HG03097 (cell line): Measurements from ENCODE around the gene ZNF442.
A peak's percentile ranks its signal among the peaks of the same experiment; 100 is the strongest.
"Not testable (repeated sequence)": the region's sequence is repeated elsewhere in the genome, so short reads cannot be mapped to it uniquely, and the experiment has no call there.

Source experiments
- ATAC-seq: cut with Tn5 transposase; IDR thresholded peaks from one replicate; pipeline ENCODE4 v1.9.1; 2021; ENCODE audit not compliant: unreplicated experiment, low FRiP score

The ZNF442 gene

DNA sequence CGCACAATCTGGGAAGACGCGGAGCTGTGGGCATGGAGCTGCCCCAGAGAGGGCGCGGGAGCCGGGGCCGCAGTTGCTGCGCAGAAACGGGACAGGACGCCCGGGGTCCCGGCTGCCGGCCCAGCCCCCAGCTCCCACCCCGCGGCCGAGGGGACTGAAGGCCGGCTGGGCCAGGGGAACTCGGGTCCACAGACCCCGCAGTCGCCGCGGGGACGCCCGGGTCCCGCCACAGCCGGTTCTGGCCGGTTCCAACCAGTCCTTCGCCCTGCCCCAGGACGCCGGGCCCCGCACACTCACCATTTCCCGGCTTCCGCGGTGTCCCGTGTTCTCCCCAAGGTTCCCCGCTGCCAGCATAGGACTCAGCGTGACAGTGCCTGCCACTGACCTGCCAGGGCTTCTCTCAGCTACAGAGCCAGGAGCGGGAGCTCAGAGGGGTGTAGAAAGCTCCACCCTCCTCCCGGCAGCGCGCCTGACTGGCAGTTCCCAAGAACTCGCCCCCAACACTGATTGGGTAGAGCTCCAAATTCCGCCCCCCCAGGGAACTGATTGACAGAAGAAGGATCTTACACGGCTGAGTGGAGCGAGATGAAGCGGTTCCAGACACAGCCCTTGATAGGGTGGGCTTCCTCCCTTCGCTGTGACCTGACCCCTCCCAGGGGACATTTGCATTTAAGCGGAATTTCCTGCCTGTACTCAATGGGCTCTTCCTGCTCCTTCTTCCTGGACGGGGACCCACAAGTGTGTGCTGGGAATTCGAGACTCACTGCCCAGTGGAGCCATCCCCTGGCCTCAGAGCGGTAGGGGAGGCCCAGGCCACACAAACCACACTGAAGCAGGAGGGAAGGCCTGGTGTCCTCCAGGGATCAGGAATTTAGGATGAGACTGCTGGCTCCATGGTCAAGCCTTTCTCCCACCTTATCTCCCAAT, at the start of gene ZNF442:
ZNF442 (minus strand) TSS at position 448 of the 927 bp plus-strand sequence. CDS start 2,052 bp downstream, outside the sequence.
- peak; percentile 86 for ATAC-seq

DNA sequence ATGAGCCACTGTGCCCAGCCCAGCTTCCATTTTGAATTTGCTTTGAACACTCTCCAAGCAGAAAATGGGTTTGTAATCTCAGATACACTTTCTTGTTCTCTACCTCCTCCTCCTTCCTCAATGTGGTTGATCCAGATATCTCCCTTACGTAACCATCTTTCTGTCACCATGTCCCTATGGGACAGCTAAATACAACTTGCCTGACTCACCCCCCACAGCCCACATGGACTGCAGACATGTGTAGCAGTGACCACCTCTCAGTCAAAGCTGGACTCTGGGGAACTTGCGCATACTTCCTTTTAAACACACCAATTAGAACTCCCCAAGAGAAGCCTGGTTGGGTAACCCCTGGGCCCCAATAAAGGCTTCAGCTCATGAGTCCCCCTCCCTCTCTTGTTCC, 46.4 kb upstream of the ZNF442 start:
- no peak for ATAC-seq

DNA sequence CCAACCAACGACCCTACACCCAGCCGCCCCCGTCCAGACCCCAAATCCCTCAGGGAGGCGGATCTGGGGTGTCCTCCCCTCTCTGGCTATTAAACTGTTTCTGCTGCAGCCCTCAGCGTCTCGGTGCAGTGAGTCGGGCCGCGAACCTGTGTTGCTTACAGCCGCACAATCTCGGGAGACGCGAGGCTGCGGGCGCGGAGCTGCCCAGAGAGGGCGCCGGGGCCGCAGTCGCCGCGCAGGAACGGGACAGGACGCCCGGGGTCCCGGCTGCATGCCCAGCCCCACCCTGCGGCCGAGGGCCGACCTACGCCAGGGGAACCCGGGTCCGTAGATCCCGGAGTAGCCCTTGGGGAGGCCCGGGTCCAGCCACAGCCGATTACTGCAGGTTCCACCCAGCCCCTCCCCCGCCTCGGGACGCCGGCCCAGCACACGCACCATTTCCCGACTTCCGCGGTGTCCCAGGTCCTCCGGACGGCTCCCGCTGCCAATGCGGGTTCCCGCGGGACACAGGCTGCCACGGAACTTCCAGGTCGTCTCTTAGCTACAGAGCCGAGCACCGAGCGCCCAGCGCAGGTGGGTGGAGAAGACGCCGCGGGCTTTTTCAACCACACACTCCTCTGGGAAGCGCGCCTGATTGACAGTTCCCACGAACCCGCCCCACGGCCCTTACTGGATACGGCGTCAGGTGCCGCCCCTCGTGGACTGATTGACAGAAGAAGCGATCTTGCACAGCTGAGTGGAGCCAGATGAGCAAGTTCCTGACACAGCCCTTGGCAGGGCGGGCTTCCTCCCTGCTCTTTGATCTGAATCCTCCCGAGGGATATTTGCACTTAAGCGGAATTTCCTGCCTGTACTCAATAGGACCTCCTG, 35.4 kb upstream of the ZNF442 start, which contains the start of gene ZNF799:
ZNF799 (minus strand) TSS at position 639 of the 870 bp plus-strand sequence; CDS start at position 438, 201 bp downstream.
- peak; percentile 82 for ATAC-seq

DNA sequence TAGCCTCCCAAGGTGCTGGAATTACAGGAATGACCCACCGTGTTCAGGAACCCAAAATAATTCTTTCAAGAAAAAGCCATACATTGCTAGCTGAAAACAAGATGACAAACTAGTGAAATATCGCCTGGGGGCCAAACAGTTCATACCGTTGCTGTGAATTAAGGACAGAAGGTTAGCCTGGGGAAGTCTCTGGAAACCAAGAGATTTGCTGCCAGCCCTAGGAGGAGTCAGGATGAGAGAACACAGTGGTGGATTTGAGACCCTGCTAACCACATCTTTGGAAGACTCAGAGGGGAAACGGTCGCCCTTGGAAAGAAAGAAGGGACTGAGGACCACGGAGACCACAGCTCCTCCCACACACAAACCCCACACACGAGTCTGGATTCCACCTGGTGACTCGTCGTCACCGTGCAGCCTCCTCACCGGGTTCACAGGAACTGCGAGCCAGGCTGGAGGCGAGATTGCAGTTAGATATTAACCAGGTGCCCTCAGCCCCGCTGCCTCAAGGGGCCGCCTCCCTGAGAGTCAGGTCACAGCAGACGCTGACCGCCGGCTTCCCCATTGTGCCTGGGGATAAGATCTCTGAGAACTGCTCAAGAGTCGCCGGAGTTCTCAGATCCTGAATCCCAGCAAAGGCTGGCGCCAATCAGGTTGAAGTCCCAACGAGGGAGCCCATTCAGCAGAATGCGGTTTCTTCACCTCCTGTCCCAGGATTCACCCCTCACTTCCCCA, 34.6 kb upstream of the ZNF442 start:
- ATAC-seq = peak; percentile 41

DNA sequence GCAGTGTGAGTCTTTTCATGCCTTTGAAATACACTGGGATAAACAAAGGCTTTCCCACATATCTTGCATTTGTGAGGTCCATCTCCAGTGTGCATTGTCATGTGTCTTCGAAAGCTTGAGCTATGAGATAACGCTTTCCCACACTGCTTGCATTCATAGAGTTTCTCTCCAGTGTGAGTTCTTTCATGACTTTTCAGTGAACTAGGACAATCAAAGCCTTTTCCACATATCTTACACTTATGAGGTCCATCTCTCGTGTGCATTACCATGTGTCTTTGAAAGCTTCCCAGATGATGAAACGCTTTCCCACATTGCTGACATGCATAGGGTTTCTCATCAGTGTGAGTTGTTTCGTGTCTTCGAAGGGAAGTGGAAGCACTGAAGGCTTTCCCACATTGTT, 25.7 kb upstream of the ZNF442 start:
- not testable (repeated sequence) for ATAC-seq

DNA sequence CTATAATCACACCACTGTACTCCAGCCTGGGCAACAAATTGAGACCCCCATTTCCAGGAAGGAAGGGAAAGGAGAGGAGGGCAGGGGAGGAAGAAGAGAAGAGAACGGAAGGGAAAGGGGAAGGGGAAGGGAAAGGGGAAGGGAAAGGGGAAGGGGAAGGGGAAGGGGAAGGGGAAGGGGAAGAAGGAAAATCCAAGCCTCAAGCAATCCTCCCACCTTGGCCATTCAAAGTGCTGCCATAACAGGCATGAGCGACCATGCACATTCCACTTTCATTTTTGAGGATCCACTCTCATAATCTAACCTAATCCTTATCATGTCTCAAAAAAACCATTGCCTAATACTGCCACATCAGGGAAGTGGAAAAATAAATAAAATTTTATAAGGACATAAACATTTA, 20.9 kb upstream of the ZNF442 start:
- not testable (repeated sequence) for ATAC-seq

DNA sequence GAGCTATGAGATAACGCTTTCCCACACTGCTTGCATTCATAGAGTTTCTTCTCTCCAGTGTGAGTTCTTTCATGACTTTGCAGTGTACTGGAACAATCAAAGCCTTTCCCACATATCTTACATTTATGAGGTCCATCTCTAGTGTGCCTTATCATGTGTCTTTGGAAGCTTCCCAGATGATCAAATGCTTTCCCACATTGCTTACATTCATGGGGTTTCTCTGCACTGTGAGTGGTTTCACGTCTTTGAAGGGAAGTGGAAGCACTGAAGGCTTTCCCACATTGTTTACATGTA, 14.9 kb upstream of the ZNF442 start:
- no peak for ATAC-seq

DNA sequence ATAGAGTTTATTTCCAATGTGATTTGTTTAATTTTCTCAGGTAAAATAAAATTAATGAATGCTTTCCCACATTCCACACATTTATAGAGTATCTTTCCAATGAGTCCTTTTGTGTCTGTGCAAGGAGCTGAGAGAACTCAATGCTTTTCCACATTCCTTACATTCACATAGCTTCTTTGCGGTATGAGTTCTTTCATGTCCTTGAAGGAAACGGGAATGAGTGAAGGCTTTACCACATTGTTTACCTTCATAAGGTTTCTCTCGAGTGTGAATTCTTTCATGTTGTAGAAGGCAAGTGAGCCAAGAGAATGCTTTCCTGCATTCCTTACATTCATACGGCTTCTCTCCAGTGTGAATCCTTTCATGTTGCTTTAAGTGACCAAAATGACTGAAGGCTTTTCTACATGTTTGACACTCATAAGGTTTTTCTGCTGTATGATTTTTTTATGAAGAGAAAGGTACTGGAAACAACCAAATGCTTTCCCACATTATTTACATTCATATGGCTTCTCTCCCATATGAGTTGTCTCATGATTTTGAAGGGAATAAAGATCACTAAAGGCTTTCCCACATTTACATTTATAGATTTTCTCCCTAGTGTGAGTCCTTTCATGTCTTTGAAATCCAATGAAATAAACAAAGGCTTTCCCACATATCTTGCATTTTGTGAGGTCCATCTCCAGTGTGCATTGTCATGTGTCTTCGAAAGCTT, 14.4 kb upstream of the ZNF442 start:
- ATAC-seq = no peak

DNA sequence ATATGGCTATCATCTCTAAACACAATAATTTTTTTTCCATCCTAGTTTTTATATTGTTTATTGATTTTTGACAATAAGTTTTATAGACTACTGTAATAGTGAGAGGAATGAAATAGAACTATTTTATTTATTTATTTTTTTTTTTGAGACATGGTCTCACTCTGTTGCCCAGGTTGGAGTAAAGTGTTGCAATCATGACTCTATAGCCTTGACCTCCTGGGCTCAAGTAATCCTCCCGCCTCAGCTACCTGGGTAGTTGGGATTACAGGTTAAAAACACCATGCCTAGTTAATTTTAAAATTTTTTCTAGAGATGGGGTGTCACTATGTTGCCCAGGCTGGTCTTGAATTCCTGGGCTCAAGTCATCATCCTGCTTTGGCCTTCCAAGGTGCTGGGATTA, 8.5 kb upstream of the ZNF442 start:
- no peak for ATAC-seq

DNA sequence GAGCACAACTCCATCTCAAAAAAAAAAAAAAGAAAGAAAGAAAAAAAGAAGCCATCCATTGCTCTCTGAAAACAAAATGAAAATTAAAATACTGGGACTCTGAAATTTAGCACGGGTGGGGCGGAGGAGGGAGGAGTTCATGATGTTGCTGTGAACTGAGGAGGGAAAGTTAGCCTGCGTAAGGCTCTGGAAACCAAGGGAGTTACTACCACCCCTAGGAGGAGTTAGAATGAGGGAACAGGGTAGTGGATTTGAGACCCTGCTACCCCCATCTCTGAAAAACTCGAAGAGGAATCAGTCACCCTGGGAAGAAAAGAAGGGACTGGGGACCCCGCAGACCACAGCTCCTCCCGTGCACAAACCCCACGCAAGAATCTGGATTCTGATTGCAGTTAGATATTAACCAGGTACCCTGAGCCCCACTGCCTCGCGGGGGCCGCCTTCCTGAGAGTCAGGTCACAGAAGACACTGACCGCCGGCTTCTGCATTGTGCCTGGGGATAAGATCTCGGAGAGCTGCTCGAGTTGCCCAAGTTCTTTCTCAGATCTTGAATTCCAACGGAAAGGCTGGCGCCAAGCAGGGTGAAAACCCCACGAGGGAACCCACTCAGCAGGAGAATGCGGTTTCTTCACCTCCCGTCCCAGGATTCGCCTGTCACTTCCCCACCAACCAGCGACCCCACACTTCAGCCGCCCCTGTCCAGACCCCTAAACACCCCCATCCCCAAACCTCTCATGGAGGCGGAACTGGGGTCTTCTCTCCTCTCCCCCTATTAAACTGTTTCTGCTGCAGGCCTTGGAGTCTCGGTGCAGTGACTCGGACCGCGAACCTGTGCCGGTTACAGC, 870 bp downstream of the ZNF442 start:
- ATAC-seq = no peak

DNA sequence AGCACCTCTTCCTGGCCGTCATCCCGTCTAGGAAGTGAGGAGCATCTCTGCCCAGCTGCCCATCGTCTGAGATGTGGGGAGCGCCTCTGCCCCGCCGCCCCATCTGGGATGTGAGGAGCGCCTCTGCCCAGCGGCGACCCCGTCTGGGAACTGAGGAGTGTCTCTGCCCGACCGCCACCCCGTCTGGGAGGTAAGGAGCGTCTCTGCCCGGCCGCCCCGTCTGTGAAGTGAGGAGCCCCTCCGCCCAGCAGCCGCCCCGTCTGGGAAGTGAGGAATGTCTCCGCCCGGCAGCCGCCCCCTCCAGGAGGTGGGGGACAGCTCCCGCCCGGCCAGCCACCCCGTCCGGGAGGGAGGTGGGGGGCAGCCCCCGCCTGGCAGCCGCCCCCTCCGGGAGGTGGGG, 3.2 kb downstream of the ZNF442 start:
- not testable (repeated sequence) for ATAC-seq

DNA sequence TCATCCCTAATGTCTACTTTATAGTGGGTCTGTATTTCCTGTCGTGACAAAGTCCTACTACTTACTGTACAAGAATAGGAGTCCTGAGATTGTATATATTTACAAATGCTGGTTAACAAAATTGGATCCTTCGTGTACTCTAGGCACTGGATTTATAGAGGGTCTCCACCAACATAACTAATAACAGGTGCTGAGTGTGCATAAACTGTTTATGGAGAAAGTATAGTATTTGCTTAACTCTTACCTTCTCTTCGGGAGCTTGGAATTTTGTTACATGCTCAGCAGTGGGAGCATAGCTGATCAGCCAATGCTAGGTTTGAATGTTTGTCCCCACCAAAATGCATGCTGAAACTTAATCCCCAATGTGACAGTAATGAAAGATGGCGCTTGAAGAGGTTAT, 12.1 kb downstream of the ZNF442 start:
- ATAC-seq = no peak

DNA sequence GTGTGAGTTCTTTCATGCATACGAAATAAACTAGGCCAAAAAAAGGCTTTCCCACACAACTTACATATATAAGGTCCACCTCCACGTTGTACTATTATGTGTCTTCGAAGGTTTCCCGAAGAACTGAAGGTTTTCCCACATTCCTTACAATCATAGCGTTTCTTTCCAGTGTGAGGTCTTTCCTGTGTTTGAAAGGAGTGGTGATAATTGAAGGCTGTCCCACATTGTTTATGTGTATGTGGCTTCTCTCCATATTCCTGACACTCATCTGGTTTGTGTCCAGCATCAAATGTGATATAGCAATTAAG, 14.6 kb downstream of the ZNF442 start:
- no peak for ATAC-seq

DNA sequence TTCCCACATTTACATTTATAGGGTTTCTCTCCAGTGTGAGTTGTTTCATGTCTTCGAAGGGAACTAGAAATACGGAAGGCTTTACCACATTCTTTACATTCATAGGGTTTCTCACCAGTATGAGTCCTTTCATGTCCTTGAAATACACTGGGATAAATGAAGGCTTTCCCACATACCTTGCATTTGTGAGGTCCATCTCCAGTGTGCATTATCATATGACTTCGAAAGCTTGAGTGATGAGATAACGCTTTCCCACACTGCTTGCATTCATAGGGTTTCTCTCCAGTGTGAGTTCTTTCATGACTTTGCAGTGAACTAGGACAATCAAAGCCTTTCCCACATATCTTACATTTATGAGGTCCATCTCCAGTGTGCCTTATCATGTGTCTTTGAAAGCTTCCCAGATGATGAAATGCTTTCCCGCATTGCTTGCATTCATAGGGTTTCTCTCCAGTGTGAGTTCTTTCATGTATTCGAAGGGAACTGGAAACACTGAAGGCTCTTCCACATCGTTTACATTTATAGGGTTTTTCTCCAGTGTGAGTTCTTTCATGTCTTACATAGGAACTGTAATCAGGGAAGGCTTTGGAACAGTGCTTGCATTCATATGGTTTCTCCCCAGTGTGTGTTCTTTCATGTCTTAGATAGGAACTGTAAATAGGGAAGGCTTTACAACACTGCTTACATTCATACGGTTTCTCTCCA, 15.1 kb downstream of the ZNF442 start:
- no peak for ATAC-seq

DNA sequence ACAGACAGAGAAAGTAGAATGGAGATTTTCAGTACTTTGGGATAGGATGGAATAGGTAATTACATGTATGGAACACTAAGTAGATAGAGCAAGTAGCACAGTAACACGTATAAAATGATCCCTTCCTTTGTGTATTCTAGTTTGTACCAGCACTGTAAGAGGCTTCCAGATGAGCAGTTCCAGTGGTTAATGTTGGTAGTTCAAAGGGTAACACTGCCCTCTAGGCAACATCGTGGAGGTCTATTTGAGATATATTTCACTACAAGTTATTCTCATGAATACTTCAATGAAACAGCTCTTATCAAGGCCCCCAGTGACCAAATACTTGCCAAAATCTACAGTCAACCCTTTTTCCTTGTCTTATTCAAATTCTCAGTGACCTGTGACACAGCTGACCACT, 18.6 kb downstream of the ZNF442 start:
- no peak for ATAC-seq

DNA sequence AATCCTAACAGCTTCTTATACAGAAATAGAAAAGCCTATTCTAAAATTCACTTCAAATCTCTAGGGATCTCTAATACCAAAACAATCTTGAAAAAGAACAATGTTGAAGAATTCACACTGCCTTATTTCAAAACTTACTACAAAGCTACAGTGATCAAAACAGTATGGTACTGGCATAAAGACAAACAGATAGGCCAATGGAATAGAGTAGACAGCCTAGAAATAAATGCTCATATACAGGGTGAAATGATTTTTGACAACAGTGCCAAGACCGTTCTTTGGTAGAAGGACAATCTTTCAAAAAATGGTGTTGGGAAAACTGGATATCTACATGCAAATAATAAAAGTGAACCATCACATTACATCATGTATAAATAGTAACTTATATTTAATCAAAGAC, 20.3 kb downstream of the ZNF442 start:
- ATAC-seq = no peak

DNA sequence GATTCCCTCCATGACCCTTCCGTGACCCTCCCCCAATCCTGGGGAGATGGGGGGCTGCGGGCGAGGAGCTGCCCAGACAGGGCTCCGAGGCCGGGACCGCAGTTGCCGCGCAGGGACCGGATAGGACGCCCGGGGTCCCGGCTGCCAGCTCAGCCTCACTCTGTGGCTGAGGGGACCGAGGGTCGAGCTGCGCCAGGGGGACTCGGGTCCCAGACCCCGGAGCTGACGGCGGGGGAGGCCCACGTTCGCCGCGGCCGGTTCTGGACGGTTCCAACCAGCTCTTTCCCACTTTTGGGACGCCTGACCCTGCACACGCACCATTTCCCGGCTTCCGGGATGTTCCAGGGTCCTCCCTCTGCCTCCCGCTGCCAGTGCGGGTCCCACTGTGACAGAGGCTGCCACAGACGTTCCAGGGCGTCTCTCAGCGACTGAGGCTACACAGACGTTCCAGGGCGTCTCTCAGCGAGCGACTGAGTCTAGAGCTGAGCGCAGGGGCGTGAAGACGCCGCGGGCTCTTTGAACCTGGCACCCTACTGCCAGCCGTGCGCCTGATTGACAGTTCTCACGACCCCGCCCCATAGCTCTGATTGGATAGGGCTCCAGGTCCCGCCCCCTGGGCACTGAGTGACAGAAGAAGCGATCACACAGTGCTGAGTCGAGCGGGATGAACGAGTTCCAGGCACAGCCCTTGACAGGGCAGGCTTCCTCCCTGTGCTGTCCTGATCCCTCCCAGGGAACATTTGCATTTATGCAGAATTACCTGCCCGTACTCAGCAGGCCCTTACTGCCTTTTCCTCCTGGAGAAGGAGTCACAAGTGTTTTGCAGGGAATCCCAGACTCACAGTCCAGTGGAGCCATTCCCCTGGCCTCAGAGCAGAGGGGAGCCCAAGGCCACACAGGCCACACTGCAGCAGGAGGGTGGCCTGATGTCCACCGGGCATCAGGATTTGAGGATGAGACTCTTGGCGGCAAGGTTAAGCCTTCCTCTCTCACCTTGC, 32.0 kb downstream of the ZNF442 start, which contains the start of gene ZNF563:
ZNF563 (minus strand) TSS at position 472 of the 998 bp plus-strand sequence; CDS start at position 321, 151 bp downstream.
- peak; percentile 90 for ATAC-seq
